Measurements from ENCODE around the gene NCK1.

DNA sequence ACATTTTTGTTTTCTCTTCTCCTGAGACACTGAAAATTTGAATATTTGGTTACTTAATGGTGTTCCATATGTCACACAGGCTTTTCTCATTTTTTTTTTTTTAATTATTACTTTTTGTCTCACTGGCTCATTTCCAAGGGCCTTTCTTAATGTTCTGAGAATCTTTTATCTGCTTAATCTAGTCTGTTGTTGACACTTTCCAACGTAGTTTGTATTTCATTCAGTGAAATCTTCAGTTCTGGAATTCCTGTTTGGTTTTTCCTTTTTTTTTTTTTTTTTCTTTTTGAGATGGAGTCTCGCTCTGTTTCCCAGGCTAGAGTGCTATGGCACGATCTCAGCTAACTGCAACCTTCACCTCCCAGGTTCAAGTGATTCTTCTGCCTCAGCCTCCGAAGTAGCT, 42.7 kb downstream of the NCK1 start:
- TF ChIP-seq, protein P1, sequence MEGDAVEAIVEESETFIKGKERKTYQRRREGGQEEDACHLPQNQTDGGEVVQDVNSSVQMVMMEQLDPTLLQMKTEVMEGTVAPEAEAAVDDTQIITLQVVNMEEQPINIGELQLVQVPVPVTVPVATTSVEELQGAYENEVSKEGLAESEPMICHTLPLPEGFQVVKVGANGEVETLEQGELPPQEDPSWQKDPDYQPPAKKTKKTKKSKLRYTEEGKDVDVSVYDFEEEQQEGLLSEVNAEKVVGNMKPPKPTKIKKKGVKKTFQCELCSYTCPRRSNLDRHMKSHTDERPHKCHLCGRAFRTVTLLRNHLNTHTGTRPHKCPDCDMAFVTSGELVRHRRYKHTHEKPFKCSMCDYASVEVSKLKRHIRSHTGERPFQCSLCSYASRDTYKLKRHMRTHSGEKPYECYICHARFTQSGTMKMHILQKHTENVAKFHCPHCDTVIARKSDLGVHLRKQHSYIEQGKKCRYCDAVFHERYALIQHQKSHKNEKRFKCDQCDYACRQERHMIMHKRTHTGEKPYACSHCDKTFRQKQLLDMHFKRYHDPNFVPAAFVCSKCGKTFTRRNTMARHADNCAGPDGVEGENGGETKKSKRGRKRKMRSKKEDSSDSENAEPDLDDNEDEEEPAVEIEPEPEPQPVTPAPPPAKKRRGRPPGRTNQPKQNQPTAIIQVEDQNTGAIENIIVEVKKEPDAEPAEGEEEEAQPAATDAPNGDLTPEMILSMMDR (IDR thresholded peaks at IDR 0.05 in 8 of 11, conservative IDR thresholded peaks at IDR 0.05 in 3 of 11), result no peak
- TF ChIP-seq POLR2AphosphoS5 (IDR thresholded peaks at IDR 0.05), result no peak
- no peak for TF ChIP-seq POLR2A (IDR thresholded peaks at IDR 0.05)

Data from spleen (tissue), 7 donors.